Neuronal stem cell (in vitro differentiated cells): ENCODE results near the gene TBCC.

Experiments
- DNase-seq: peaks from one replicate; pipeline ENCODE4 v3.0.0-alpha.2; 2013; ENCODE audit warnings: low spot score
- H2AFZ ChIP-seq: one replicate; pipeline ENCODE4 v1.6.1; 2013; ENCODE audit warnings: mild to moderate bottlenecking, low read length, inconsistent platforms
- H2AK5ac ChIP-seq: 2 replicates; pipeline ENCODE4 v1.6.1; 2013; ENCODE audit warnings: low read depth, mild to moderate bottlenecking, inconsistent platforms, low read length, moderate library complexity, mixed read lengths
- H2BK120ac ChIP-seq: 2 replicates; pipeline ENCODE4 v1.6.1; 2013; ENCODE audit warnings: low read depth, mild to moderate bottlenecking, inconsistent platforms, low read length, moderate library complexity, mixed read lengths
- H2BK12ac ChIP-seq: one replicate; pipeline ENCODE4 v1.6.1; 2013; ENCODE audit warnings: low read length, inconsistent platforms
- H2BK15ac ChIP-seq: 2 replicates; pipeline ENCODE4 v1.6.1; 2013; ENCODE audit warnings: mild to moderate bottlenecking, low read length, inconsistent platforms, mixed read lengths
- H2BK5ac ChIP-seq: one replicate; pipeline ENCODE4 v1.6.1; 2013; ENCODE audit warnings: inconsistent platforms, mild to moderate bottlenecking, low read length, moderate library complexity
- H3K14ac ChIP-seq: one replicate; pipeline ENCODE4 v1.6.1; 2013; ENCODE audit warnings: low read length, inconsistent platforms
- H3K18ac ChIP-seq: 2 replicates; pipeline ENCODE4 v1.6.1; 2013; ENCODE audit warnings: low read length, inconsistent platforms
- H3K23ac ChIP-seq: 2 replicates; pipeline ENCODE4 v1.6.1; 2013; ENCODE audit warnings: low read depth, mild to moderate bottlenecking, mixed read lengths, low read length, inconsistent platforms; ENCODE audit not compliant: poor library complexity
- H3K27ac ChIP-seq: replicated peaks from 3 replicates; pipeline ENCODE4 v1.5.1; 2013; ENCODE audit warnings: low read length, inconsistent platforms
- H3K27me3 ChIP-seq, 3 experiments: 2 replicates each; pipeline ENCODE4 v1.6.1; 2013; ENCODE audit warnings: low read length in 3 of 3, mild to moderate bottlenecking in 2 of 3, inconsistent platforms in 1 of 3, low read depth in 1 of 3, mixed read lengths in 1 of 3, moderate library complexity in 1 of 3; ENCODE audit not compliant: control insufficient read depth in 3 of 3, insufficient read depth in 3 of 3
- H3K36me3 ChIP-seq, 2 donors: replicated peaks in 1 of 2; 2 replicates each; pipeline ENCODE4 v1.6.1; 2013; ENCODE audit warnings: low read length in 2 of 2; ENCODE audit not compliant: control insufficient read depth in 2 of 2, insufficient read depth in 2 of 2
- H3K4ac ChIP-seq: 2 replicates; pipeline ENCODE4 v1.6.1; 2013; ENCODE audit warnings: inconsistent platforms, mild to moderate bottlenecking, low read length, moderate library complexity
- H3K4me1 ChIP-seq, 2 donors: 1 replicate in 1 of 2; 2 replicates in 1 of 2; pipeline ENCODE4 v1.6.1; 2013; ENCODE audit warnings: low read length in 2 of 2, low read depth in 1 of 2; ENCODE audit not compliant: control insufficient read depth in 2 of 2, insufficient read depth in 1 of 2
- H3K4me2 ChIP-seq: one replicate; pipeline ENCODE4 v1.6.1; 2013; ENCODE audit warnings: mild to moderate bottlenecking, low read length, inconsistent platforms; ENCODE audit not compliant: insufficient read depth, poor library complexity, severe bottlenecking
- H3K4me3 ChIP-seq, 2 donors: 2 replicates each; pipeline ENCODE4 v1.5.1; 2013; ENCODE audit warnings: low read length in 2 of 2, mild to moderate bottlenecking in 2 of 2, inconsistent platforms in 1 of 2, moderate library complexity in 1 of 2
- H3K79me1 ChIP-seq: one replicate; pipeline ENCODE4 v1.6.1; 2013; ENCODE audit warnings: low read depth, mild to moderate bottlenecking, inconsistent platforms, low read length, moderate library complexity
- H3K9ac ChIP-seq: one replicate; pipeline ENCODE4 v1.6.1; 2013; ENCODE audit warnings: mild to moderate bottlenecking, low read depth, low read length, inconsistent platforms; ENCODE audit not compliant: poor library complexity
- H3K9me3 ChIP-seq, 2 donors: replicated peaks in 1 of 2; 2 replicates each; pipeline versions ENCODE3 to v1.6.1; 2013; ENCODE audit warnings: low read length in 2 of 2, mild to moderate bottlenecking in 2 of 2, inconsistent platforms in 1 of 2, low read depth in 1 of 2, mixed read lengths in 1 of 2, moderate library complexity in 1 of 2; ENCODE audit not compliant: control insufficient read depth in 2 of 2, insufficient read depth in 1 of 2
- H4K8ac ChIP-seq: one replicate; pipeline ENCODE4 v1.6.1; 2013; ENCODE audit warnings: low read depth, mild to moderate bottlenecking, inconsistent platforms, low read length, moderate library complexity
- H4K91ac ChIP-seq: one replicate; pipeline ENCODE4 v1.6.1; 2013; ENCODE audit warnings: low read length, low read depth, mild to moderate bottlenecking, inconsistent platforms; ENCODE audit not compliant: poor library complexity
- WGBS, 2 donors: extraction: QIAGEN DNeasy Blood & Tissue Kit; methylation state at CpG; one replicate each; pipeline ENCODE4 v1.1.7; 2013; ENCODE audit warnings: missing lambda C conversion rate in 2 of 2, mixed read lengths in 1 of 2; ENCODE audit not compliant: insufficient read length in 2 of 2, insufficient replicate concordance in 1 of 2; ENCODE audit errors: extremely low coverage in 2 of 2; 5-methylcytosine and 5-hydroxymethylcytosine counted together

TBCC gene

DNA sequence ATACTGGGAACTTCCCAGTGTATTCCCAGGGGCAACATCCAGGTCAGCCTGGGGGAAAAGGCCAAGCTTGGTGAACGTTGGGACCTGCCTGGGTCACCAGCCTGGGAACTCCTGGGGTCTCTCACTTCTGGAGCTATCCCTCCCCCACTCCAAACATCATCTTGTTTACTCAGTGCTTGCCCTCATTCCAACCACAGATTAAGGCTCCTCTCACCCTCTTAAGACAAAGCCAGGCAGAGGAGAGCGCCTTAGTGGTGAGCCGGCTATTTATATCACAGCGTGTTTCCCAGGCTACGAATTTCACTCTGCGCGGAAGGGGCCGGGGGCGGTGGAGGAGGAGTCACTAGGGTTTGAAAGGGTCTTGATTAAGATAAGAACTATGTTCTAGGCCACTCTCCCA is 35.6 kb downstream of the TBCC start:
- Histone ChIP-seq H3K4me1 (peaks cover 5 to 13% of the 10 kb centered on the region in 2 donors), H2AFZ (peak overlapping the region; percentile 84), H3K27ac (peak overlapping the region; percentile 63), H2AK5ac (no peak overlapping the region), H3K36me3 (no peaks in the 10 kb centered on the region), H2BK5ac (peak overlapping the region; percentile 8), H4K8ac (no peak overlapping the region), H3K4me2 (peak overlapping the region; percentile 28), H3K9me3 (peaks cover 9 to 11% of the 10 kb centered on the region in 2 donors), H3K23ac (no peak overlapping the region), H2BK120ac (peak overlapping the region; percentile 34), H3K27me3 (peaks cover 0 to 4% (median 0%) of the 10 kb centered on the region in 3 experiments), H2BK15ac (no peak overlapping the region), H2BK12ac (no peak overlapping the region), H3K79me1 (no peaks in the 10 kb centered on the region), H3K14ac (no peak overlapping the region), H3K18ac (peak overlapping the region; percentile 84), H4K91ac (peak overlapping the region; percentile 76), H3K9ac (no peak overlapping the region), H3K4ac (no peak overlapping the region), H3K4me3 (no peak overlapping the region)
- WGBS, 2 donors = no CpG with 5 or more reads among the region's 9 CpGs
- peak; percentile 30 for DNase-seq

DNA sequence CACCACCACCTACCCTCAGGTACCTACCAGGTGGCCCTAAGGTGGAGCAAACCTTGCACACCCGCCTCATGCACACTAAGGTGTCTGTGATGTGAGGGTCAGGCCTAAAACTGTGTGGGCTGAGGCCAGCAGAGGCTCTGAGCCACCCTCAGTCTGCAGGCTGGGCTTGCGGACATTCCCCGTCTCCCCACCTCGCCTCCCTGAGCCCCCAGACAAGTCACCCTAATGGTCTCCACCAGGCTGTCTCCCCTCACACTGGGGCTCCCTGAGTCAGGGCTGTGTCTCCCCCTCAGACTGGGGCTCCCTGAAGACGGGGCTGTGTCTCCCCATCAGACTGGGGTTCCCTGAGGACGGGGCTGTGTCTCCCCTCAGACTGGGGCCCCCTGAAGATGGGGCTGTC is 36.0 kb downstream of the TBCC start:
- H3K14ac ChIP-seq = no peak overlapping the region
- peak overlapping the region; percentile 28 for H3K4me2 ChIP-seq
- no peaks in the 10 kb centered on the region for H3K79me1 ChIP-seq
- peak overlapping the region; percentile 13 for H3K23ac ChIP-seq
- peak overlapping the region; percentile 91 for H2BK12ac ChIP-seq
- no peak overlapping the region for H3K4ac ChIP-seq
- H2AK5ac ChIP-seq = peak overlapping the region; percentile 92
- H3K36me3 ChIP-seq = no peaks in the 10 kb centered on the region
- peak overlapping the region; percentile 4 for H2BK15ac ChIP-seq
- DNase-seq = no peak
- H3K9me3 ChIP-seq = peaks cover 9 to 11% of the 10 kb centered on the region in 2 donors
- no peak overlapping the region for H3K4me3 ChIP-seq
- H2AFZ ChIP-seq = peak overlapping the region; percentile 84
- H2BK5ac ChIP-seq = peak overlapping the region; percentile 9
- peak overlapping the region; percentile 77 for H4K8ac ChIP-seq
- no peak overlapping the region for H3K9ac ChIP-seq
- H3K4me1 ChIP-seq = peaks cover 5 to 13% of the 10 kb centered on the region in 2 donors
- H4K91ac ChIP-seq = peak overlapping the region; percentile 76
- H2BK120ac ChIP-seq = peak overlapping the region; percentile 34
- no CpG with 5 or more reads among the region's 6 CpGs for WGBS, 2 donors
- peak overlapping the region; percentile 84 for H3K18ac ChIP-seq
- H3K27ac ChIP-seq = peak overlapping the region; percentile 59
- peaks cover 0 to 4% (median 0%) of the 10 kb centered on the region in 3 experiments for H3K27me3 ChIP-seq

DNA sequence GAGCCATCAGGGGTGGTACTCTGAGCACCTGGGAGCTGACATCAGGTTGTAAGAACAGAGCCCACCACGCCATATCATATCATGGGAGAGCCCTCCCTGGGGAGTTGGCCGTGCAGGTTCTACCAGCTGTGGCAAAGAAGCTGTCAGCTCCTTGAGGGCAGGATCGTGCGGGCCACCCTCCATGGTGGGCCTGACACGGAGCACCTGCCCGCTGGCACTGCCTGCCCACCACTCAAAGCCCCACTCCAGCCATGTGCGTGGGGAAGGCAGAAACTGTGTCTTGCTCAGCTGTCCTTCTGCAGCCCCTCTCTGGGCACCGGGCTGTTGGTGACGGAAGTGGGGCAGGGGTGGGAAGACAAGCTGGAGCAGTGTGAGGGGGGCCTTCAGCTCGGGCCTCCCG is 37.8 kb downstream of the TBCC start:
- no peak overlapping the region for H3K23ac ChIP-seq
- peak overlapping the region; percentile 65 for H2BK12ac ChIP-seq
- H2BK120ac ChIP-seq = no peak overlapping the region
- peak overlapping the region; percentile 94 for H2BK15ac ChIP-seq
- no peak overlapping the region for H3K4me2 ChIP-seq
- H3K18ac ChIP-seq = peak overlapping the region; percentile 46
- peak overlapping the region; percentile 50 for H3K9ac ChIP-seq
- H3K4me1 ChIP-seq = peaks cover 5 to 15% of the 10 kb centered on the region in 2 donors
- no peak for DNase-seq
- no peak overlapping the region for H3K14ac ChIP-seq
- peak overlapping the region; percentile 46 for H4K91ac ChIP-seq
- no peak overlapping the region for H2AFZ ChIP-seq
- H3K9me3 ChIP-seq = peaks cover 9 to 11% of the 10 kb centered on the region in 2 donors
- H3K36me3 ChIP-seq = no peaks in the 10 kb centered on the region
- no peak overlapping the region for H4K8ac ChIP-seq
- no peak overlapping the region for H3K27ac ChIP-seq
- no peaks in the 10 kb centered on the region for H3K79me1 ChIP-seq
- peak overlapping the region; percentile 48 for H2BK5ac ChIP-seq
- H2AK5ac ChIP-seq = peak overlapping the region; percentile 92
- no CpG with 5 or more reads among the region's 11 CpGs for WGBS, 2 donors
- H3K4ac ChIP-seq = peak overlapping the region; percentile 32
- H3K4me3 ChIP-seq = no peak overlapping the region
- peaks cover 0 to 4% (median 0%) of the 10 kb centered on the region in 3 experiments for H3K27me3 ChIP-seq

DNA sequence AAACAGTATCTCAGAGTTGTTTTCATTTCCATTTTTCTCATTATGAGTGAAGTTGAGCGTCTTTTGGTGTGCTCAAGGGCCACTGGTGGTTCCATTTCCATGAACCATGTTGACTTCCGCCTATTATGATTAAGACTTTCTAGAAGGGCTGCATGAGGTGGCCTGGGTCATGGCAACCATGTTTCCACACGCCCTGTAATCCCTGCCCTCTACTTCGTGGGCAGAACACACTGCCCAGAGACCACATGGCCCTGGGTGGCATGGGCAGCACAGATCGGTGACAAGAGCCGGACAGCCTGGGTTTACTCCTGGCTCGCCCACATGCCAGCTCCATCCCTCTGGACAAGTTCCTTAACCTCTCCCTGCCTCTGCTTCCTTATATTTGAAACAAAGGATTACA is 38.3 kb downstream of the TBCC start:
- WGBS, 2 donors = no CpG with 5 or more reads among the region's 7 CpGs
- Histone ChIP-seq H3K36me3 (no peaks in the 10 kb centered on the region), H3K4me1 (peaks cover 5 to 15% of the 10 kb centered on the region in 2 donors), H2BK15ac (peak overlapping the region; percentile 94), H2BK5ac (no peak overlapping the region), H3K9ac (no peak overlapping the region), H3K27ac (no peak overlapping the region), H3K4ac (no peak overlapping the region), H3K23ac (no peak overlapping the region), H2BK12ac (no peak overlapping the region), H2BK120ac (no peak overlapping the region), H4K91ac (no peak overlapping the region), H3K4me2 (no peak overlapping the region), H3K18ac (no peak overlapping the region), H3K4me3 (no peak overlapping the region), H3K79me1 (no peaks in the 10 kb centered on the region), H3K14ac (no peak overlapping the region), H2AK5ac (peak overlapping the region; percentile 92), H4K8ac (no peak overlapping the region), H2AFZ (no peak overlapping the region), H3K9me3 (peaks cover 9 to 11% of the 10 kb centered on the region in 2 donors), H3K27me3 (peaks cover 0 to 4% (median 0%) of the 10 kb centered on the region in 3 experiments)
- DNase-seq = no peak
